ENCODE measurements around the gene FABP7.
A peak's percentile ranks its signal among the peaks of the same experiment; 100 is the strongest.

Gene FABP7

DNA sequence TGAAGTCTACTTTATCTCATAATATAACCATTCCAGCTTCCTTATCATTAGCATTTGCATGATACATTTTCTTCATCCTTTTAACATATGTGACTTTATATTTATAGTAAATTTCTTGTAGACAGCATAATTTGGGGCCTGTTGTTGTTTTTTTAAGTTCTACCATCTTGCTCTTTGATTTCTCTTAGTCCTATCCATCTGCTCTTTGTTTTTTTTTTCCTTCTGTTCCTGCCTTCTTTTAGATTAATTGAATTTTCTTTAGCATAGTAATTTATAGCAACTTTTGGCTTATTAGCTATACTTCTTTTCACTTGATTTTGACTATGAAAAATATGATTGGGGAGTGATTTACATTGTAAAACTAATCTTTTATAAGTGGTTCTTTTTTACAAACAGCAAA is 19.2 kb upstream of the FABP7 start:
- no peak for DNase-seq

DNA sequence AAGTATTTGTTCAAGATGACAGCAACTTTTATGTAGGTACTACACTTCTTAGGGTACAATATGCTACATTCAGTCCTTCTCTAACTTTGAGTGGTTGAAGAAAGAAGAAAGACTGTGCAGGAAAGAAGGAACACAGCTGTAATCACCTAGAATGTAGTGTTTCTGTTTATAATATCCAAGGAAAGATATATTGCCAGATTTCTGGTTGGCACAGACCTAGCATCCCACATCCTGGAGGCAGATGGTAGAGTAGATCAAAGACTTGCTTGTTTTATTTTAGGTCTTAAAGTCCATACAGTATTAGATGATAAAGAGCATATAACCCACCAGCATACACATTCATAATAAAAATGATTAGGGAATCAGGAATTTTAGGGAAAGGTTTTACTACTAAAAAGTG is 13.3 kb upstream of the FABP7 start:
- DNase-seq = no peak

- DNase-seq = no peak
These were observed 8.5 kb upstream of the FABP7 start for GRCh38 chr6:122770835-122771601.

DNA sequence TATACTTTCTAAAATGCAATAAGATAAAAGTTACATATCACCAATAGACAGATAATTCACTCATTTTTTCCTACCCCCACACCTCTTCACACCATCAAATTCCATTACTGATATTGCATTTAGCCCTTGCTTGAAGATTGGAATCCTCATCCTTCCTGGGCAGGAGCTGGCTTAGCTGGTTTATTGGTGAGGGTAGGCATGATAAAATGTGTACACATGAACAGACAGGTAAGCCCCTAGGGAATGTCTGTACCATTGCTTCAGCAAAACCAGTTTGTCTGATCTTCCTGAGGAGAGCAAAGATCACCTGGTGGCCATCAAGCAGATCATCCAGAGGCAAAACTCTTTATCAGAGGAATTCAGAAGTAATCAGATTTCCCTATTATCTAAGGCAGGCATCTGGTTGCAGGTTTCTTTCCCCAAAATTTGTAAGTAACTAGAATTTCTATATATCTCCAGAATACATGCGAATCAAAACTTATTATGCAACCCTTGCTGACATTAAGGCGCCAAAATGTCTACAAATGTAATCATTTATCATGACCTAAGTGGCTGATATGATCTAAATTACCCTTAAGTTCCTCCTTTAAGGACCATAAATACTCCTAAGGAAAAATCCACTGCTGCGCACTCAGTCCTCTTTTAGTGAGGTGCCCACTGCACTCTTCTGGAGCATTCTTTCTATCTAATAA is 6.6 kb upstream of the FABP7 start:
- DNase-seq = no peak

- no peak for DNase-seq
These were observed 3.5 kb upstream of the FABP7 start for GRCh38 chr6:122775975-122776374.

DNA sequence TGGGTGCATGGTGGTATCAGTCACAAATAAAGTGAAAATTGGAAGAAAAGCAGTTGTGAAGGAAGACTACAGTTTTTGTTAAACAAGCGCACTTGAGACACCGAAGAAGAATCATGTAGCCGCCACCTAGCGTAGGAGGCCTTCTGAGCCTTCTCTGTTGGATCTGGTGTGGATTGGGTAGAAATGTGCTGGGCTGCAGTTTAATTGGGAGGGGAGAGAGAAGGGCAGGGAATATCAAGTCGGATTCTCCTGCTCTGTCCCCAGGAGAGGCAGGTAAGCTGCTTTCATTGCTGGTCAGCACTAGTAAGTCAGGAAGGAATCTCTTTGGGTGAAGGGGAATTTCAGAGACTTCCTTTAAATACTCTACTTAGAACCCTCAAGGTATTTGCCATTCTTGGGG is 1.2 kb upstream of the FABP7 start:
- DNase-seq = no peak

DNA sequence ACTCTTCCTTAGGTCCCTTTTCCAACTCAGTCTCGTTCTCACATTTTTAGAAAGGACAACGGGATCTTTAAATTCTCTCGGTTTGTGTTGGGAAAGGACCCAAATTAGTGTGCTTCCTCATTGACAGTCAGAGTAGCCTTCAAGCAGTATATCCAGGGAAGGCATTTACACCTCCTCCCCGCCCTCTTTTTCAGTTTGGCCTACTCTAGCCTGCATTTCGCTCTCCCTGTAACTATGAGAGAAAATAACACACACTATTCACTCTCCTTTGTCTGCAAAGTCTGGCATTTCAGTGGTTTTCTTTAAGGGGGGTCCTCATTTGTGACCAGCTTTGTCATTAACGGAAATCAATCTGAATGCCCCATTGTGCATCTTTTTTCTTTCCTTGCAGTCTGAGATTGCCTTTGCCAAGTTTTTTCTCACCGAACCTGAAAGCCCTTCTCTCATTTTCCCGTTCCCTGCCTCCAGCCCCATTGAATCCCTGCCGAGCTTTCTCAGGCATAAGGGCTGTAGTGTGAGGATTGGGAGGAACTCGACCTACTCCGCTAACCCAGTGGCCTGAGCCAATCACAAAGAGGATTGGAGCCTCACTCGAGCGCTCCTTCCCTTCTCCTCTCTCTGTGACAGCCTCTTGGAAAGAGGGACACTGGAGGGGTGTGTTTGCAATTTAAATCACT is 393 bp upstream of the FABP7 start:
- DNase-seq = no peak

- DNase-seq = no peak
These were observed 598 bp downstream of the FABP7 start for GRCh38 chr6:122780114-122780513.

- no peak for DNase-seq
These were observed 2.2 kb downstream of the FABP7 start for GRCh38 chr6:122781716-122782115.

GRCh38 chr6:122783401-122783800 is 3.9 kb downstream of the FABP7 start:
- DNase-seq = no peak

DNA sequence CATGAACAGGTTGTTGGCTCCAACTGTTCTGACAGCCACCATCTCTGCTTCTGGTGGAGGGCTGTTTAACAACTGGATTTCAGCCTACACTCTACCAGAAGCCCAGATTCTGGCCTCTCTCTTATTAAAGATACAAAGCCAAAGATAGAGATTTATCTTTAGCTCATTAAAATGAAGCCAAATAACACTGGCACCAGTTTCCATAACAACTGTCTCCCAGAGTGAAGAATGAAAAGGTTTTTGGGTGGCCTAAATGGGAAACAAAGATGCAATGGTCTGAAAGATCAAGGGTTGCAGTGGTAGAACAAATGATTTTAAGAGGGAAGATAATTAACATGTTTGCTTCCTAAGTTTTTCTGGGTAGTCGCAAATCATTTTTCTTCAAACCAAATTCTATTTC is 6.4 kb downstream of the FABP7 start:
- DNase-seq = no peak

DNA sequence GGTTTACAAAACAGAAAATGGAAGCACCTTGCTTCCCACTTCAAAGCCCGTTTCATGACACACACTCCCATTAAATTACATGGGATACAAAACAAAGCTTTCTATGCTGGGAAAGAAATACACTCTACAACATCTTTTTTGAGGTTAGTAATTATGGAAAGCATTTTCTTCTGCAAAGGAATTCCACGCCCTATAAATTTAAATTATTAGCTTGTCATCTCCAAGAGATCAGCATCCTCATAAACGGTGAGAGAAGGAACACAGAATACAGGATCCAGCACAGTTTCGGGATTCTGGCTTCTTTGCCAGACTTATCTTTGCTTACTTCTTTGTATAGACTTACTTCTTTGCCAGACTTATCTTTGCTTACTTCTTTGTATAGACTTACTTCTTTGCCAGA is 8.2 kb downstream of the FABP7 start:
- no peak for DNase-seq

DNA sequence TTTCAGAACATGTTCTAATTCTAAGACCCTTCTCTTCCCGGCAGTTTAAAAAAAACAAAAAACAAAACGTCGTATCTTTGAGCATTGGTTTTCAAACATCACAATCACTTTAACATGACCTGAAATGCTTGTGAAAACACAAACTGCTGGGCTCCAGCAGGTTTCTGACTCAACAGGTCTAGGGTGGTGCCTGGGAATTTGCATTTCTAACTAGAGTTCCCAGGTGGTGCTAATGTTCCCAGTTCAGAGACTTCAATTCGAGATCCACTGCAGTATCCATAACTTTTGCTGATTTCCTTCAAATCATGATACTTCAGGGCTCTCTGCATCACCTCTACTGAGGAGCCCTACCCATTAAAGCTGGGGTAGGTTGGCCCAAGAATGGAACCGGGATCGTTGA is 8.7 kb downstream of the FABP7 start:
- no peak for DNase-seq

DNA sequence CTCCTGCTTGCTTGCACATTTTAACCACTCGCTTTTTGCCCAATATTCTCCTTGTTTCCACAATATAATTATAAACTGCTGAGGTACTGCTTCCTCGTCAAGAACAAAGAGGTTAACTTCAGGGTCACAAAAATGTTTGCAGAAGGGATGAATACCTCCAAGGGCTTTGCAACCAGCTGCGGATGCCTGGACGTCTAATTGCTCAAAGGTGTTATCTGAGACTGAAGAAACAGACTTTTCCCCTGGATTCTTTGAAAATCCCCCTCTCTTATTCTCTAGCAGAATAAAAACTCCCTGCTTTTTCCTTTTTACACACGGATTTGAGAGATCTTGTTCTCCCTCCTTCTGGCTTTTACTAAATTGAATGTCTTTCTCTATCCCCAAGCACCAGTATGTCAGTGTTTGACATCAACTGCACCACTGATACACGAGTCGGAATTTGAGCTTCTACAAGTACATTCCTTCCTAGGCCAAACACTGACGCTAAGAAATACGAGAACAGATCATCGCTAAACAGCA is 9.2 kb downstream of the FABP7 start:
- no peak for DNase-seq

- DNase-seq = peak; percentile 40
These were observed 9.9 kb downstream of the FABP7 start, which contains the start of gene SMPDL3A for GRCh38 chr6:122789182-122790027. Gene SMPDL3A (plus strand): TSS chr6:122789258. CDS start chr6:122789347, 89 bp downstream.

GRCh38 chr6:122790028-122790422 is 10.5 kb downstream of the FABP7 start:
- DNase-seq = no peak

DNA sequence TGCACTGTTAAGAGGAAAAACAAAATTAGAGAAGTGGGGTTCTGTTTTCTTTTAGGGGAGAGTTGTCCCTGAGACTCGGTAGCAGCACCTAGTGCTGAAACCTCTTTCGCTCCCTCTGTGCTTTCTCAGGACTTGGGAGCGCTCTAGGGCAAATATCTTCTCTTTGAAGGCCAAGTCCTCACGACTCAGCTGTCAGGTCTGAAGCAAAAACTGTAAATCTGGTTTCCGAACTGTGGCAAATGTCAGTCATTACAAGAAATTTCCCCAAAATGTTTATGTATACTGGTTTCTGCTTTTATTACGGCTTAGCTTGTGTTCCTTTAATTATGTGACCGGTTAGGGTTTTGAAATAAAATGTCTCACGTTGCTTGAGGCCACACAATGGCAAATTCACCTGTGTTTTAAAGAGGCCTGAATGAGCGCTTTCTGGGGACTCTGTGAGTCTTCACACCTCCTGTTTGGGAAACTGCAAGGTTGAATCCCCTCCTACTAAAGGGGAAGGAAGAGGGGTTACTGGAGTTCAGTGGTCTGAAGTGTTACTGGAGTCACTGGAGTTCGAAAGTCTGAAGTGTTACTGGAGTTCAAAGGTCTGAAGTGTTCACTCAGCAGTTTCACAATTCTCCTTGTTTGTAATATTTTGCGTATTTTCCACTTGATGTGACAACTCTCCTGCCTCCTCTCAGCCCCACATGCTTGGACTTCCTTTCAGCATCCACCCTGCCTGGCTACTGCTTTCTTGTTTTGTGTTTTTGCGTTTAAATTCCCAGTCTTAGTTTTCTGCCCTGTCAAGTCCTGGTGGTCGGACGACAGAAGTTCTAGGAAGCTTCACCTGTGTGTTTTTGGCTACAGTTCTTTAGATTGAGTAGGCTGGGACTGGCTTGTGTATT is 11.2 kb downstream of the FABP7 start:
- no peak for DNase-seq

DNA sequence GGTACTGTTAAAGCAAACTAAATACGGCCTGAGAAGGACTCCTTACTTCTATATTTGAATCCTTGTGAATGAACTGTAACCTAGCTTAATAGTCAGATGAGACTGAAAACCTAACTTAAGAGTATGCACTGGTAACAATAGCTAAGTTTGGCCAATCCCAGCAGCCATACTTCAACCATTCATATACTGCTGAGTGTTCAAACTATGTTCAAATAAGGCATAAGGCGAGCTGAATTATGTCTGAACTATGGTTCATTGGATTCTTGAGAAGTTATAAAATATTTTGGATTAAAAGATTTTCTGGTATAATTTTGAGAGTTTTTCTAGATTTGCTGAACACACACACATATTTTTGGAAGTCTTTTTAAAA is 11.8 kb downstream of the FABP7 start:
- no peak for DNase-seq

DNA sequence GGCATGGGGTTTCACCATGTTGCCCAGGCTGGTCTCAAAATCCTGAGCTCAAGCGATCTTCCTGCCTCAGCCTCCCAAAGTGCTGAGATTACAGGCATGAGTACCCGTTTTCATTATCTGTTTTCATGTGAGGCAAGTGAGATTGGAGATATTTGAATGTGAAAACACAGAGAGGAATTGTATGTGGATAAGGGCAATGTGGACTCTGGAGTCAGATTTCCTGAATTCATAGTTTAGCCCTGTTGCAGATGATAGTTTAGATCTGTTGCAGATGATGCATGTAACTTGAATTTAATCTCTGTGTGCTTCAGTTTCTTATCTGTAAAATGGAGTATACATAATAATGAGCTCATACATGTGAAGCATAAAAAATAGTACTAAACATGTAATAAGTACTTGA is 13.2 kb downstream of the FABP7 start:
- DNase-seq = no peak

- DNase-seq = no peak
These were observed 18.0 kb downstream of the FABP7 start for GRCh38 chr6:122797537-122797936.

DNA sequence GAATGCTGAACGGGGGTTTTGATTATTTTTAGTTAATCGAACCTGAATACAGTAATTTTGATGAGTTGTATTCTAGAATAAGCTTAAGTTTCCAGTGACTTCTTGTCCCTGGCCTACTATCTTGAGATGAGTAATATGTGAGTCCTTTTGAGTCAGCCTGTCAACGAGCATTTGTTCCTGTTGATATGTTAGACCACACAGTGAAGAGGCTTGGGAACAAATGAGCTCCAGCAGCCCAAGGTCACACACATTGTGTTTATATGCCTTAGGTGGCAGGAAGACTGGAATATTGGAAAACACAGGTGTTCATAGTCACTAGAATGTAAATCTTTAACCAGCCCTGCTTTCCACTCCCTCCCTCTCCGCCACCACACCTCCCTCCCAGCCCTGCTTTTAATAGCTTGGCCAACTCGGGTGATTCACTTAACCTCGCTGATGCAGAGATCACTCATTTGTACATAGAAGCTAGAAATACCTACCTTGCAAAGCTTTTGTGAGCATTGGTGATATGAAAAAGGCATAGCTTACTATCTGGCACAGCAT is 18.7 kb downstream of the FABP7 start:
- peak; percentile 2 for DNase-seq

All from stimulated activated CD4-positive, alpha-beta T cell treated with anti-CD3 and anti-CD28 coated beads, Interleukin-15, amount 100 ng/mL, for 24 hours (primary cell).